Effector memory CD4-positive, alpha-beta T cell (primary cell): ENCODE results near the gene MRPL20.
"Not testable (repeated sequence)": the region's sequence is repeated elsewhere in the genome, so short reads cannot be mapped to it uniquely, and the experiment has no call there.

Experiments
- DNase-seq, 3 donors: peaks; one replicate each; pipeline ENCODE4 v3.0.0-alpha.2; 2020
- H3K27ac ChIP-seq: 2 replicates; pipeline ENCODE4 v1.7.0; 2013; ENCODE audit warnings: mild to moderate bottlenecking, low read length, moderate library complexity; ENCODE audit not compliant: insufficient read depth, poor library complexity, severe bottlenecking
- H3K27me3 ChIP-seq: replicated peaks from 2 replicates; pipeline ENCODE4 v1.7.0; 2013; ENCODE audit warnings: mild to moderate bottlenecking, low read length; ENCODE audit not compliant: insufficient read depth, control insufficient read depth, poor library complexity, severe bottlenecking
- H3K36me3 ChIP-seq: 2 replicates; pipeline ENCODE4 v1.7.0; 2013; ENCODE audit warnings: mild to moderate bottlenecking, low read length, moderate library complexity; ENCODE audit not compliant: control insufficient read depth, insufficient read depth
- H3K4me1 ChIP-seq: 2 replicates; pipeline ENCODE4 v1.7.0; 2013; ENCODE audit warnings: low read length, mild to moderate bottlenecking; ENCODE audit not compliant: control insufficient read depth, insufficient read depth, poor library complexity, severe bottlenecking
- H3K4me3 ChIP-seq: 2 replicates; pipeline ENCODE4 v1.7.0; 2013; ENCODE audit warnings: low read length, low read depth, mild to moderate bottlenecking; ENCODE audit not compliant: insufficient read depth, poor library complexity, severe bottlenecking
- H3K9me3 ChIP-seq: 2 replicates; pipeline ENCODE4 v1.7.0; 2013; ENCODE audit warnings: mild to moderate bottlenecking, low read length, moderate library complexity; ENCODE audit not compliant: control insufficient read depth

Gene MRPL20

DNA sequence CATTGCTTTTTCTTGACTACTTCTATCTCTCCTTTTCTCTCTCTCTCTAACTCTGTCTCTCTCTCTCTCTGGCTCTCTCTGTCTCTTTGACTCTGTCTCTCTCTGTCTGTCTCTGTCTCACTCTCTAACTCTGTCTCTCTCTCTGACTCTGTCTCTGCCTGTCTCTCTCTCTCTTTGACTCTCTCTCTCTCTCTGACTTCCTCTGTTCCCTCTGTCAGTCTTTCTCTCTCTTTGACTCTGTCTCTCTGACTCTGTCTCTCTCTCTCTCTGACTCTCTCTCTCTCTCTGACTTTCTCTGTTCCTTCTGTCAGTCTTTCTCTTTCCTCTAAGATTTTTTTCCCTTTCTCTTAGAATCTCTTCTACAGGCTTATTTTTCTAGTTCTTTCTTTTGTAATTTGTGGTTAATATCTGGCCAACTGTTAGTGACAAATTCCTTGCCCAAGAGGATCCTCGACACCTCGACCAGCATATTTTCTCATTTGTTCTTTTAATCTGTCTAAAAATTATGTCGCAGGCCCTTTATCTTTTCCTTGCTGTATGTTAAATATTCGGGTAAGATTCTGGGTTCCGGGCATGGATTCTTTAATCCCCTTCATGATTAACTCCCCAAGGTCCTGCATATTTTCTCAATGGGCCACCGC is 42.1 kb upstream of the MRPL20 start, which contains the start of gene ATAD3C:
Gene ATAD3C (plus strand): TSS at position 591 of the 641 bp plus-strand sequence. CDS start 995 bp downstream, outside the sequence.
- no peak for DNase-seq
- Histone ChIP-seq H3K27ac (no peak within 1 kb of the TSS), H3K4me3 (no peak within 1 kb of the TSS), H3K27me3 (no peaks in the 10 kb centered on the region), H3K36me3 (no peaks in the 10 kb centered on the region), H3K4me1 (no peaks in the 10 kb centered on the region), H3K9me3 (no peaks in the 10 kb centered on the region)

- H3K4me1 ChIP-seq, H3K27me3 ChIP-seq, H3K27ac ChIP-seq, H3K9me3 ChIP-seq, H3K36me3 ChIP-seq, DNase-seq, H3K4me3 ChIP-seq: not testable (repeated sequence)
Measured at GRCh38 chr1:1446631-1447030, 39.5 kb upstream of the MRPL20 start.

- Histone ChIP-seq H3K4me1 (peaks cover 4% of the 10 kb centered on the region), H3K4me3 (no peak overlapping the region), H3K27me3 (peaks cover 25% of the 10 kb centered on the region), H3K27ac (no peak overlapping the region), H3K9me3 (no peaks in the 10 kb centered on the region), H3K36me3 (no peaks in the 10 kb centered on the region)
- no peak for DNase-seq
Measured at GRCh38 chr1:1442069-1442770, 35.1 kb upstream of the MRPL20 start.

- DNase-seq, result peak; percentile 13 to 28 (median 14)
- Histone ChIP-seq H3K27ac (no peak overlapping the region), H3K4me3 (no peak overlapping the region), H3K4me1 (peaks cover 8% of the 10 kb centered on the region), H3K27me3 (peaks cover 34% of the 10 kb centered on the region), H3K9me3 (no peaks in the 10 kb centered on the region), H3K36me3 (no peaks in the 10 kb centered on the region)
Measured at GRCh38 chr1:1441002-1441888, 34.2 kb upstream of the MRPL20 start.

- Histone ChIP-seq H3K27me3 (peaks cover 39% of the 10 kb centered on the region), H3K9me3 (no peaks in the 10 kb centered on the region), H3K4me1 (peaks cover 13% of the 10 kb centered on the region), H3K27ac (no peak overlapping the region), H3K4me3 (no peak overlapping the region), H3K36me3 (no peaks in the 10 kb centered on the region)
- no peak for DNase-seq
Measured at GRCh38 chr1:1440262-1441001, 33.3 kb upstream of the MRPL20 start.

DNA sequence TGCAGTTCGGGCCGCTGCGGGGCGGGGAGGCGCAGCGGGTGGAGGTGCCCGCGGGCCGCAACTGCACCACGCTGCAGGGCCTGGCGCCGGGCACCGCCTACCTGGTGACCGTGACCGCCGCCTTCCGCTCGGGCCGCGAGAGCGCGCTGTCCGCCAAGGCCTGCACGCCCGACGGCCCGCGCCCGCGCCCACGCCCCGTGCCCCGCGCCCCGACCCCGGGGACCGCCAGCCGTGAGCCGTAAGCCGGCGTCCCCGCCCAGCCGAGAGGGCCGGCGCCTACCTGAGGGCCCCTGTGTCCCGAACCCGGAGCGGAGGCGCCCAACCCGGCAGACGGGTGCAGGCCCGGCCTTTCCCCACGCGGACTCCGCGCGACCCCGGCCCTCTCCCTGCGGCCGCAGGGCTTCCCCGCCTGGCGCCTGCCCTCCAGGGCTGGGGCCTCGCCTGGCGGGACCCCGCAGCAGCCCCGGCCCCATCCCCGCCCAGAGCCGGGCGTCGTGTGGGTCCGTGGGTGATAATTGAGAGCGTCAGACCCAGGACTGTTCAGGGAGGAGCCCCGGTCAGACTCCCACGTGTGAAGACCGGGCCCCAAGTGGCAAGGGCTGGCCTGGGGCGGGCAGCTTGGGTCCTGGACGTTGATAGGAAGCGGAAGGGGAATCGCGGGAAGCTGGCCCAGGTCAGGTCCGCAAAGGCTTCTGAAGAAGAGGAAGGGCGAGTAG is 32.6 kb upstream of the MRPL20 start:
- Histone ChIP-seq H3K4me1 (peaks cover 13% of the 10 kb centered on the region), H3K27me3 (peaks cover 46% of the 10 kb centered on the region), H3K27ac (no peak overlapping the region), H3K9me3 (no peaks in the 10 kb centered on the region), H3K36me3 (no peaks in the 10 kb centered on the region), H3K4me3 (no peak overlapping the region)
- no peak for DNase-seq

DNA sequence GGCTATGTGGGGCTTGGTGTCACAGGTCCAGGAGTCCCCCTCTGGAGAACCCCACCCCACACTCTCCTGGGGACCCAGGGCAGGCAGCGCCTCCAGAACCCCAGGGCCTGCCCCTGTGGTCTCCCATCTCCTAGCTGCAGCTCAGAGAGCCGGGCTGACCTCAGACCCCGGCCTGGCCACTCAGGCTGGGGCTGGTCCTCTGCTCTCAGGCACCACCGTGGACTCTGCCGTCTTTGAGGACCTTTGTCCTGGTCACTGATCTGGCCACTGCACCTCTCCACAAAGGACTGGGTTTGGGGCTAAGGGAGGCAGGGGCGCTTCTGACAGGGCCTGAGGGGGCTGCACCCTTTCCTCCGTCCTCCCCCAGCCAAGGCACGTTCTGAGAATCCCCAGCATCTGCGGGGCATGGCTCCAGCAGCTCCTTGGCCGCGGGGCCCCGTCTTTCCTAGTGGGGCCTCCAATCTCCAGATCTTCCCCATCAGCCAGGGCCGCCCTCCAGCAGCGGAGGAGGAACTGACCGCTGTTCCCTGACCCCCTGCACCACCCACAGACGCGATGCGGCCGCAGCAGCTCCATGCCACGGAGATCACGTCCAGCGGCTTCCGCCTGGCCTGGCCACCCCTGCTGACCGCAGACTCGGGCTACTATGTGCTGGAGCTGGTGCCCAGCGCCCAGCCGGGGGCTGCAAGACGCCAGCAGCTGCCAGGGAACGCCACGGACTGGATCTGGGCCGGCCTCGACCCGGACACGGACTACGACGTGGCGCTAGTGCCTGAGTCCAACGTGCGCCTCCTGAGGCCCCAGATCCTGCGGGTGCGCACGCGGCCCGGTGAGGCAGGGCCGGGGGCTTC is 31.7 kb upstream of the MRPL20 start:
- peaks cover 50% of the 10 kb centered on the region for H3K27me3 ChIP-seq
- H3K36me3 ChIP-seq, result no peaks in the 10 kb centered on the region
- DNase-seq, result no peak
- peaks cover 13% of the 10 kb centered on the region for H3K4me1 ChIP-seq
- H3K9me3 ChIP-seq, result no peaks in the 10 kb centered on the region
- no peak overlapping the region for H3K27ac ChIP-seq
- H3K4me3 ChIP-seq, result no peak overlapping the region

- Histone ChIP-seq H3K27ac (no peak overlapping the region), H3K4me1 (peaks cover 13% of the 10 kb centered on the region), H3K27me3 (peaks cover 50% of the 10 kb centered on the region), H3K4me3 (no peak overlapping the region), H3K36me3 (no peaks in the 10 kb centered on the region), H3K9me3 (no peaks in the 10 kb centered on the region)
- DNase-seq, result no peak
Measured at GRCh38 chr1:1437904-1438376, 30.8 kb upstream of the MRPL20 start.
